HK-2 (cell line): Measurements from ENCODE around the gene LRP1.
"Not testable (repeated sequence)": the region's sequence is repeated elsewhere in the genome, so short reads cannot be mapped to it uniquely, and the experiment has no call there.

Experiments used
- DNase-seq: peaks from one replicate; pipeline ENCODE4 v3.0.0-alpha.2; 2018; ENCODE audit not compliant: unreplicated experiment

LRP1 gene

GRCh38 chr12:57111031-57111734, 17.1 kb upstream of the LRP1 start, which contains the start of gene STAT6:
Gene STAT6 (minus strand): TSS chr12:57111362. CDS start chr12:57108278, 3,084 bp downstream.
- peak; percentile 80 for DNase-seq

GRCh38 chr12:57112492-57113294, 15.6 kb upstream of the LRP1 start:
- DNase-seq: no peak

- no peak for DNase-seq
These were observed 11.6 kb upstream of the LRP1 start for GRCh38 chr12:57116580-57117281.

GRCh38 chr12:57118711-57119271, 9.5 kb upstream of the LRP1 start:
- peak; percentile 54 for DNase-seq

GRCh38 chr12:57119294-57120085, 8.8 kb upstream of the LRP1 start:
- DNase-seq: no peak

GRCh38 chr12:57120718-57121117, 7.6 kb upstream of the LRP1 start:
- not testable (repeated sequence) for DNase-seq

- no peak for DNase-seq
These were observed 4.5 kb upstream of the LRP1 start for GRCh38 chr12:57123813-57124212.

GRCh38 chr12:57124261-57124877, 3.9 kb upstream of the LRP1 start:
- peak; percentile 74 for DNase-seq

- DNase-seq: no peak
These were observed 2.2 kb upstream of the LRP1 start for GRCh38 chr12:57126061-57126460.

- no peak for DNase-seq
These were observed 1.7 kb upstream of the LRP1 start for GRCh38 chr12:57126561-57126960.

- DNase-seq: peak; percentile 76
These were observed 1.1 kb upstream of the LRP1 start for GRCh38 chr12:57127101-57127725.

- DNase-seq: no peak
These were observed 400 bp downstream of the LRP1 start for GRCh38 chr12:57128519-57129247.

- no peak for DNase-seq
These were observed 1.1 kb downstream of the LRP1 start for GRCh38 chr12:57129321-57129842.

- DNase-seq: no peak
These were observed 1.6 kb downstream of the LRP1 start for GRCh38 chr12:57129889-57130288.

- DNase-seq: no peak
These were observed 2.7 kb downstream of the LRP1 start for GRCh38 chr12:57130941-57131340.

- no peak for DNase-seq
These were observed 3.8 kb downstream of the LRP1 start for GRCh38 chr12:57131896-57132744.

- no peak for DNase-seq
These were observed 4.8 kb downstream of the LRP1 start for GRCh38 chr12:57133013-57133569.

GRCh38 chr12:57133916-57134315, 5.6 kb downstream of the LRP1 start:
- no peak for DNase-seq
